ENCODE measurements around the gene SLC39A10. TPM values are rescaled to one million over a fixed set of nuclear protein-coding genes. Genes with fewer than 3 reads are reported as not detected.

The SLC39A10 gene
- total RNA-seq, 1 donor from 2014 or later: 24.0 TPM

DNA sequence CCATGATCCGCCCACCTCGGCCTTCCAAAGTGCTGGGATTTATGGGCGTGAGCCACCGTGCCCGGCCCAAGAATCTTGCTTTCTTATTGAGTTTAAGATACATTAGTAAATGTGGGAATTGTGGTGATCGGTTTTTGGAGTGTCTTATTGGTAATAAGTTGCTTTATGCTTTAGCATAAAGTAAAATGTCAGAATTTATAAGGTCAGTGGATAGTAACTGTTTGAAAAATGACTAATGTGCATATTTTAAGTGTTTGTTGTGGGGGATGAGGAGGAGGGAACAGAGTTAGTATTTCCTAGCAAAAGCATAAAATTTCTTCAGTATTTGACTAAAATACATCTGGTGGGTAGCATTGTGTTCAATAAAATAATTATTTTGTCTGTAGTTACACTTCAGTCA, 77.4 kb downstream of the SLC39A10 start:
- Mint-ChIP-seq H3K27me3 (ENCODE audit: low read depth) (no peaks in the 10 kb centered on the region), H3K9me3 (ENCODE audit: low read depth) (no peaks in the 10 kb centered on the region), H3K27ac (ENCODE audit: unreplicated experiment) (peak overlapping the region; percentile 52), H3K4me3 (ENCODE audit: unreplicated experiment) (no peak overlapping the region), H3K4me1 (ENCODE audit: low read depth) (peaks cover 36% of the 10 kb centered on the region), H3K36me3 (ENCODE audit: low read depth) (peaks cover 17% of the 10 kb centered on the region)
- TF ChIP-seq, protein P1, sequence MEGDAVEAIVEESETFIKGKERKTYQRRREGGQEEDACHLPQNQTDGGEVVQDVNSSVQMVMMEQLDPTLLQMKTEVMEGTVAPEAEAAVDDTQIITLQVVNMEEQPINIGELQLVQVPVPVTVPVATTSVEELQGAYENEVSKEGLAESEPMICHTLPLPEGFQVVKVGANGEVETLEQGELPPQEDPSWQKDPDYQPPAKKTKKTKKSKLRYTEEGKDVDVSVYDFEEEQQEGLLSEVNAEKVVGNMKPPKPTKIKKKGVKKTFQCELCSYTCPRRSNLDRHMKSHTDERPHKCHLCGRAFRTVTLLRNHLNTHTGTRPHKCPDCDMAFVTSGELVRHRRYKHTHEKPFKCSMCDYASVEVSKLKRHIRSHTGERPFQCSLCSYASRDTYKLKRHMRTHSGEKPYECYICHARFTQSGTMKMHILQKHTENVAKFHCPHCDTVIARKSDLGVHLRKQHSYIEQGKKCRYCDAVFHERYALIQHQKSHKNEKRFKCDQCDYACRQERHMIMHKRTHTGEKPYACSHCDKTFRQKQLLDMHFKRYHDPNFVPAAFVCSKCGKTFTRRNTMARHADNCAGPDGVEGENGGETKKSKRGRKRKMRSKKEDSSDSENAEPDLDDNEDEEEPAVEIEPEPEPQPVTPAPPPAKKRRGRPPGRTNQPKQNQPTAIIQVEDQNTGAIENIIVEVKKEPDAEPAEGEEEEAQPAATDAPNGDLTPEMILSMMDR (IDR thresholded peaks at IDR 0.05): no peak
- DNase-seq (ENCODE audit: low spot score): no peak

DNA sequence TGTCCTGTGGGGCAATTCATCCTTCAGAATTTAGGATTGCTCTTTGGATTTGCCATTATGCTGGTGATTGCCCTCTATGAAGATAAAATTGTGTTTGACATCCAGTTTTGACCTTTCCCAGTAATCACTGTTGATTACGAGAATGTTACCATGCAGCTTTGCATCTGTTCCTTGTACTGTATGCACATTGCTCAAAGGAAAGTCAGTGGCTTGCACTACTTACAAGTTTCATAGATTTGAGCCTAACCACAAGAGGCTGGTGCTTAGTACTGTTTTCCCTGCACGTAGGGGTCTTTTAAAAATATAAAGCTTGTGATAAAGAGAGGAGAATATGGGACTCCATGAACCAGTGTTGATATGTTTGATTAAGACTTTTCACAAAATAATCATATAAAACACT, 77.9 kb downstream of the SLC39A10 start:
- Mint-ChIP-seq H3K27me3 (ENCODE audit: low read depth) (no peaks in the 10 kb centered on the region), H3K27ac (ENCODE audit: unreplicated experiment) (no peak overlapping the region), H3K9me3 (ENCODE audit: low read depth) (no peaks in the 10 kb centered on the region), H3K4me3 (ENCODE audit: unreplicated experiment) (no peak overlapping the region), H3K4me1 (ENCODE audit: low read depth) (peaks cover 36% of the 10 kb centered on the region), H3K36me3 (ENCODE audit: low read depth) (peaks cover 14% of the 10 kb centered on the region)
- TF ChIP-seq, protein P1 (IDR thresholded peaks at IDR 0.05): no peak
- no peak for DNase-seq (ENCODE audit: low spot score)

DNA sequence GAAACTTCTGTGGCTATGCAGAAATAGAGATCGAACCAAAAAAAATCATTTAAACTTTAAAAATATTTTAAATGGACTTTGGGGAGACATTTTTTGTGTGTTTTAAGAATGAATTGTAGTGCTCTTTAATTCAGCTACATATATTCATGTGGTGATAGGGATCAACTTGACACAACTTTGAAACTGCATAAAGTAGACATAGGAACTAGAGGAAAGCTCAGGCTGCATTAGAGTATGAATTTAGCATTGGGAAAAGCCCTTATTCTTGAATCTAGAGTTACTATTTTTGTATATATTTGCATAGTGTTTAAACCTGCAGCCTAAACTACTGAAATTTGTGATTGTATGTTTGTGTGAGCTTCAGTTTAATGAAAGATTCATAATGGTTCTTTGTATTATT, 78.3 kb downstream of the SLC39A10 start:
- TF ChIP-seq, protein P1 (IDR thresholded peaks at IDR 0.05): no peak
- Mint-ChIP-seq H3K27me3 (ENCODE audit: low read depth) (no peaks in the 10 kb centered on the region), H3K9me3 (ENCODE audit: low read depth) (no peaks in the 10 kb centered on the region), H3K4me1 (ENCODE audit: low read depth) (peaks cover 36% of the 10 kb centered on the region), H3K4me3 (ENCODE audit: unreplicated experiment) (no peak overlapping the region), H3K36me3 (ENCODE audit: low read depth) (peaks cover 14% of the 10 kb centered on the region), H3K27ac (ENCODE audit: unreplicated experiment) (no peak overlapping the region)
- no peak for DNase-seq (ENCODE audit: low spot score)

DNA sequence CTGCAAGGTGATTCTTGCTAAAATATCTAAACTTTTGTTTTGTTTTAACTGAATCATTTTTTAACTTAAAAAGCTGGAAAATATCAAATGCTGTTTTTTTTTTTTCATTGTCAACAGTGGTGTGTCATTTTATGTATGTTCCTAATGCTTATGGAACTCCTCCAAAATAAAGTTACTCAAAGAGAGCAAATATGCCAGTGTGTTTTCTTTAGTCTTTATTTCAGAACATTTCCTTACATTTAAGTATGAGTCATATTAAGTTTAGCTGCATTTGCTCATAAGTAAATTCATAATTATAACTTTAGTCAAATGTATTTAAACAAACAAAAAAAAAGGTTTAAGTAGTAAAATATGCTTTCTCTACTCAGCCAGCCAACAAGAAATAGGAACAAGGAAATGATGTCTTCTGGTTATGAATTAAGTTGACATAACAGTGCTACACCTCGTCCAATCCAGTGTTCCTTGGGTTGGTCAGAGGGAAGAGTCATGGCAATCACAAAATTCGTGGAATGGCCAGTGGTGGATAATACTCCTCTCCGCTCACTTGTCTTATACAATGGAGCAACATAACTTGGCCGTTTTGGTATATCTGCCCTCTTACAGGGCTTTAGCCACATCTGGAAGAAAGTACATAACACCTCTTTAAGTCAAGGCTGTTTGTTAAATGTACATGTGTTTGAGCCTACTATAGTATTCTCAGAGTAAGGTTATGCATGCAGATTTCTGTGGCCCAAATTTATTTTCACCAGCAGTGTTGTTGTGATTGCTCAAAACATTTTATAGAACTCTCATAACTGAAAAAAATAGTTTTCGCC, 80.7 kb downstream of the SLC39A10 start:
- TF ChIP-seq, protein P1 (IDR thresholded peaks at IDR 0.05): no peak
- H3K4me1 Mint-ChIP-seq (ENCODE audit: low read depth): peaks cover 33% of the 10 kb centered on the region
- H3K9me3 Mint-ChIP-seq (ENCODE audit: low read depth): no peaks in the 10 kb centered on the region
- peak overlapping the region; percentile 66 for H3K27ac Mint-ChIP-seq (ENCODE audit: unreplicated experiment)
- H3K36me3 Mint-ChIP-seq (ENCODE audit: low read depth): peaks cover 5% of the 10 kb centered on the region
- no peak overlapping the region for H3K4me3 Mint-ChIP-seq (ENCODE audit: unreplicated experiment)
- DNase-seq (ENCODE audit: low spot score): no peak
- H3K27me3 Mint-ChIP-seq (ENCODE audit: low read depth): no peaks in the 10 kb centered on the region

DNA sequence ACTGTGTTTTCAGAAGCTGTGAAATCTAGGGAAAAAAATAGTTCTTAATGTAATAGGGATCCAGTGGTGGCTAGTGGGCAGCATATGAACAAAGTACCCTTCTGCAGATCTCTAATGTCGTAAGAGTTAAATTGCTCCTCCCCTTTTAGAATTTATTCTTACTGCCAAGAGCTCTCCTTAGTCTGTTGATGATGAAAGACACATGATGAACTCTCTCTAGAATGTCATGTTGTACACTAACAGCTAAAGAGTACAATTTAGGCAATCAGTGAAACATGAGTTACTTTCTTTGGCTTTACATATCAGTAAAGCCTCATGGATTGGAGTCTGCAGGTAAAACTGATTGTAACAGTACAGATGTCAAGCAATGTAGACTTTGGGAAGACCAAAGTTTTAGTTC, 84.2 kb downstream of the SLC39A10 start:
- Mint-ChIP-seq H3K27me3 (ENCODE audit: low read depth) (no peaks in the 10 kb centered on the region), H3K9me3 (ENCODE audit: low read depth) (peaks cover 3% of the 10 kb centered on the region), H3K36me3 (ENCODE audit: low read depth) (peaks cover 4% of the 10 kb centered on the region), H3K27ac (ENCODE audit: unreplicated experiment) (no peak overlapping the region), H3K4me1 (ENCODE audit: low read depth) (peaks cover 20% of the 10 kb centered on the region), H3K4me3 (ENCODE audit: unreplicated experiment) (no peak overlapping the region)
- TF ChIP-seq, protein P1 (IDR thresholded peaks at IDR 0.05): no peak
- no peak for DNase-seq (ENCODE audit: low spot score)
